HL-60 (cell line): Measurements from ENCODE around the gene FOXD2.

Source experiments
- GABPA ChIP-seq: IDR thresholded peaks from 2 replicates; pipeline ENCODE4 v1.6.1; 2012; ENCODE audit warnings: low read depth
- POLR2AphosphoS5 ChIP-seq: IDR thresholded peaks from 2 replicates; pipeline ENCODE4 v1.6.1; 2012; ENCODE audit warnings: low read depth
- SPI1 ChIP-seq: IDR thresholded peaks from 2 replicates; pipeline ENCODE4 v1.6.1; 2012; ENCODE audit warnings: low read depth, mild to moderate bottlenecking, borderline replicate concordance
- TF ChIP-seq, protein P1 (sequence below): IDR thresholded peaks from one replicate; pipeline ENCODE4 v1.5.1; 2011; ENCODE audit warnings: low read length, control low read depth, inconsistent platforms; ENCODE audit not compliant: insufficient read depth
- TF ChIP-seq, protein P2 (sequence below): IDR thresholded peaks from 2 replicates; pipeline ENCODE4 v1.6.1; 2012; ENCODE audit warnings: low read depth; ENCODE audit not compliant: insufficient replicate concordance

- TF ChIP-seq, protein P1, sequence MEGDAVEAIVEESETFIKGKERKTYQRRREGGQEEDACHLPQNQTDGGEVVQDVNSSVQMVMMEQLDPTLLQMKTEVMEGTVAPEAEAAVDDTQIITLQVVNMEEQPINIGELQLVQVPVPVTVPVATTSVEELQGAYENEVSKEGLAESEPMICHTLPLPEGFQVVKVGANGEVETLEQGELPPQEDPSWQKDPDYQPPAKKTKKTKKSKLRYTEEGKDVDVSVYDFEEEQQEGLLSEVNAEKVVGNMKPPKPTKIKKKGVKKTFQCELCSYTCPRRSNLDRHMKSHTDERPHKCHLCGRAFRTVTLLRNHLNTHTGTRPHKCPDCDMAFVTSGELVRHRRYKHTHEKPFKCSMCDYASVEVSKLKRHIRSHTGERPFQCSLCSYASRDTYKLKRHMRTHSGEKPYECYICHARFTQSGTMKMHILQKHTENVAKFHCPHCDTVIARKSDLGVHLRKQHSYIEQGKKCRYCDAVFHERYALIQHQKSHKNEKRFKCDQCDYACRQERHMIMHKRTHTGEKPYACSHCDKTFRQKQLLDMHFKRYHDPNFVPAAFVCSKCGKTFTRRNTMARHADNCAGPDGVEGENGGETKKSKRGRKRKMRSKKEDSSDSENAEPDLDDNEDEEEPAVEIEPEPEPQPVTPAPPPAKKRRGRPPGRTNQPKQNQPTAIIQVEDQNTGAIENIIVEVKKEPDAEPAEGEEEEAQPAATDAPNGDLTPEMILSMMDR: no peak
- TF ChIP-seq, protein P2, sequence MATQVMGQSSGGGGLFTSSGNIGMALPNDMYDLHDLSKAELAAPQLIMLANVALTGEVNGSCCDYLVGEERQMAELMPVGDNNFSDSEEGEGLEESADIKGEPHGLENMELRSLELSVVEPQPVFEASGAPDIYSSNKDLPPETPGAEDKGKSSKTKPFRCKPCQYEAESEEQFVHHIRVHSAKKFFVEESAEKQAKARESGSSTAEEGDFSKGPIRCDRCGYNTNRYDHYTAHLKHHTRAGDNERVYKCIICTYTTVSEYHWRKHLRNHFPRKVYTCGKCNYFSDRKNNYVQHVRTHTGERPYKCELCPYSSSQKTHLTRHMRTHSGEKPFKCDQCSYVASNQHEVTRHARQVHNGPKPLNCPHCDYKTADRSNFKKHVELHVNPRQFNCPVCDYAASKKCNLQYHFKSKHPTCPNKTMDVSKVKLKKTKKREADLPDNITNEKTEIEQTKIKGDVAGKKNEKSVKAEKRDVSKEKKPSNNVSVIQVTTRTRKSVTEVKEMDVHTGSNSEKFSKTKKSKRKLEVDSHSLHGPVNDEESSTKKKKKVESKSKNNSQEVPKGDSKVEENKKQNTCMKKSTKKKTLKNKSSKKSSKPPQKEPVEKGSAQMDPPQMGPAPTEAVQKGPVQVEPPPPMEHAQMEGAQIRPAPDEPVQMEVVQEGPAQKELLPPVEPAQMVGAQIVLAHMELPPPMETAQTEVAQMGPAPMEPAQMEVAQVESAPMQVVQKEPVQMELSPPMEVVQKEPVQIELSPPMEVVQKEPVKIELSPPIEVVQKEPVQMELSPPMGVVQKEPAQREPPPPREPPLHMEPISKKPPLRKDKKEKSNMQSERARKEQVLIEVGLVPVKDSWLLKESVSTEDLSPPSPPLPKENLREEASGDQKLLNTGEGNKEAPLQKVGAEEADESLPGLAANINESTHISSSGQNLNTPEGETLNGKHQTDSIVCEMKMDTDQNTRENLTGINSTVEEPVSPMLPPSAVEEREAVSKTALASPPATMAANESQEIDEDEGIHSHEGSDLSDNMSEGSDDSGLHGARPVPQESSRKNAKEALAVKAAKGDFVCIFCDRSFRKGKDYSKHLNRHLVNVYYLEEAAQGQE: no peak
- TF ChIP-seq POLR2AphosphoS5 (no peak), GABPA (no peak), SPI1 (no peak)
Observed at GRCh38 chr1:47460456-47460855, 22.6 kb downstream of the FOXD2 start.
